CD1c-positive myeloid dendritic cell (primary cell): ENCODE results near the gene PUDP.
"Not testable (repeated sequence)": the region's sequence is repeated elsewhere in the genome, so short reads cannot be mapped to it uniquely, and the experiment has no call there.

Source experiments
- DNase-seq: peaks from one replicate; pipeline ENCODE4 v3.0.0-alpha.2; 2016; ENCODE audit errors: extremely low spot score

The PUDP gene

GRCh38 chrX:7109838-7110793, 37.8 kb downstream of the PUDP start:
- no peak for DNase-seq

DNA sequence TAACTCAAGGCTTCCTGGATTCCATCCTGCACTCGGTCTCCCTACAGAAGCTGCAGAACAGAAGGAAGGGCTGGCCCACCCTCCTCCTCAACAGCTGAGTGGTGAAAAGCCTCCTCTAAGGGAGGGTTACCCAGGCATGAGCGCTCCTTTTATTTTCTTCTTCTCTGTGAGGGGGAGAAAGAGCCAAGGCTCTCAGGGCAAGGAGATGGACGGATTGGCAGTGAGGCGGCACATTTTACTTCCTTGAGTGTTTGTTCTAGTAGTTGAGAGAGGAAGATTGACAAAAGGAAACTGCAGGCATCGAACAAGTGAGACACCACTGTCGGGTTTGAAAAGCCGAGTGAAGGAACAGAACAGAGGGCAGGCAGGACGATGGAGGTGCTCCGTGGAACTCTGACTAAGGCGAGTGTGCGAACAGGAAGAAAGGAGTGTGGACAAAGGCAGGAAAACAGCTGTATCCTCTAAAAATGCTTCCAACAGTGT, 38.9 kb downstream of the PUDP start:
- no peak for DNase-seq

DNA sequence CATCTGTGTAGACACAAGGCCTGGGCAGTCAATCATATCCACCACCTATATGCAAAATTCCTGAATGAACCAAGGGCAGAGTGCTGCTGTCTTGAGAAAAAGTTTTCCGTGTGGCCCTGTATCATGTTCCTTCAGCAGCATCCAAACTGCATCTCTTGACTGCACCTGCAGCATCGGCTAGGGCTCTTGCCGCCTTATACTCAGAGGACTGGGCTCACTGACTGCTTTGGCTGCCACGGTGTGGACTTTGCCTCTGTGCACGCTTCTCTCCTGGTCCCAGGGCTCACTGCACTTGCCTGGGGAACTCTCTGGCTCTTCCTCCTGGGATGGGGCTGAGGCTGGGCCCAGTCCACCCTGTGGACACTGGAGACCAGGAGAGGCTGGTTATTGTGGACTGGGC, 39.9 kb downstream of the PUDP start:
- no peak for DNase-seq

GRCh38 chrX:7106649-7107048, 41.3 kb downstream of the PUDP start:
- DNase-seq: no peak

DNA sequence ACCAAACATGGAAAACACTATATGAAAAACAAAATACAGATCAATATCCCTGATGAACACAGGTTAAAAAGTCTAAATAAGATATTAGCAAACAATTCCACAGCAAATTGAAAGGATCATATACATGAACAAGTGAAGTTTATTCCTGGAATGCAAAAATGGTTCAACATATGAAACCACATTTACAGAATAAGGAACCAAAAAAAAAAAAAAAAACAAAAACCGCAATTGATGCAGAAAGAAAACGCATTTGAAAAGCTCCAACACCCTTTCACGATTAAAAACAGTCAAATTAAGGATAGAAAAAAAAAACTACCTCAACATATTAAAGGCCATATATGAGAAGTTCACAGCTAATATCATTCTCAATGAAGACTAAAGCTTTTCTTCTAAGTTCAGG, 45.8 kb downstream of the PUDP start:
- DNase-seq: no peak

DNA sequence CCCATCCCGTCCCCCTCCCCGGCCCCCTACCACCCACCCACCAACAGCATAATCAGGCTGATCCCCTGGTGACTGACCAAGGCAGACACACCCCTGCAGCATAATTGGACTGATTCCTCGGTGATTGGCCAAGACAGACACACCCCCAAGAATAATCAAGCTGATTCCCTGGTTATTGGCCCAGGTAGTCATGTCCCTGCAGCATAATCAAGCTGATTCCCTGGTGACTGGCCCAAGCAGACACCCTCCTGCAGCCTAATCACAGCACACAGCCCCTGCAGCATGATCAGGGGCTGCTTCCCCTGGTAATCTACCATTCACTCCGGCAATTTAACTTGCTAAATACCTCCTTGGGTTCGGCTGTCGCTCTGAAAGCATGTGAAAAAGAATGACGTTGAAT, 47.9 kb downstream of the PUDP start:
- no peak for DNase-seq

GRCh38 chrX:7095657-7096056, 52.3 kb downstream of the PUDP start:
- not testable (repeated sequence) for DNase-seq

- DNase-seq: no peak
These were observed 54.6 kb downstream of the PUDP start for GRCh38 chrX:7093305-7093704.

GRCh38 chrX:7092543-7092942, 55.4 kb downstream of the PUDP start:
- DNase-seq: no peak

DNA sequence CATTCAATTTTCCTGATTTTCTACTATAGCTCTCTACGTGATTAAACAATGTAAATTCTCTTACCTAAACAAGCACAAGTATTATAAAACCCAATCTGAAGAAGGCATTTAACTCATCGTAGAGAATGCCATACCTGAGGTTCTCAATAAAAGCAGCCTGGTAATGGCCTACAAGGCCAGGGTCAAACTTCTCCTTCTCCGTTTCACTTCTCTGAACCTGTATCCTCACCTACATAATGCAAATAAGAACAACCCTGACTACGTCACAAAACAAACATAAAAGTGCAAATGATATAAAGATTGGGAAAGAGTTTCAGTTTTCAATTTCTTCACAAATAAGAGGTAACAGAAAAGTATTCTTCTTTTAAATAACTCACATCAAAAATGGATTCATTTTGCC, 56.0 kb downstream of the PUDP start:
- DNase-seq: no peak

DNA sequence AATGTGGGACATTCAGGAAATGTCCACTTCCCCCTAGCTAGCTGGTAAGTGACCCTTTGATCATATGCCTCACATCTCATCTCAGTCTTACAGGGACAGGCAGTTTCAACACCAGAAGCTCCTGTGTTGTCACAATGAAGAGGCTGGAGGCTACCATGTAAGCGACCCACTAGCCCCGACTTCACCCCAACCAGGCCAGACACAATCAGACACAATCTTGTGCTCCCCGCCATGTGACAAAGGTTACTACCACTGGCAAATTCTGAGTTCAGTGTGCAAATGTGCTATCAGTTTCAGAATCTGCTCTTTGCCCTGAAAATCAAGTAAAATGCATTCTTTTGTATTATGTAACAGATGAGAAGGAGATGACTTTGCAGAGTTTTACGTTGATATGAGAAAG, 57.3 kb downstream of the PUDP start:
- peak; percentile 8 for DNase-seq

- DNase-seq: no peak
These were observed 58.9 kb downstream of the PUDP start for GRCh38 chrX:7088968-7089615.

- peak; percentile 50 for DNase-seq
These were observed 61.6 kb downstream of the PUDP start for GRCh38 chrX:7086384-7086783.

GRCh38 chrX:7085879-7086278, 62.1 kb downstream of the PUDP start:
- DNase-seq: peak; percentile 26

- DNase-seq: no peak
These were observed 63.1 kb downstream of the PUDP start for GRCh38 chrX:7084841-7085240.

DNA sequence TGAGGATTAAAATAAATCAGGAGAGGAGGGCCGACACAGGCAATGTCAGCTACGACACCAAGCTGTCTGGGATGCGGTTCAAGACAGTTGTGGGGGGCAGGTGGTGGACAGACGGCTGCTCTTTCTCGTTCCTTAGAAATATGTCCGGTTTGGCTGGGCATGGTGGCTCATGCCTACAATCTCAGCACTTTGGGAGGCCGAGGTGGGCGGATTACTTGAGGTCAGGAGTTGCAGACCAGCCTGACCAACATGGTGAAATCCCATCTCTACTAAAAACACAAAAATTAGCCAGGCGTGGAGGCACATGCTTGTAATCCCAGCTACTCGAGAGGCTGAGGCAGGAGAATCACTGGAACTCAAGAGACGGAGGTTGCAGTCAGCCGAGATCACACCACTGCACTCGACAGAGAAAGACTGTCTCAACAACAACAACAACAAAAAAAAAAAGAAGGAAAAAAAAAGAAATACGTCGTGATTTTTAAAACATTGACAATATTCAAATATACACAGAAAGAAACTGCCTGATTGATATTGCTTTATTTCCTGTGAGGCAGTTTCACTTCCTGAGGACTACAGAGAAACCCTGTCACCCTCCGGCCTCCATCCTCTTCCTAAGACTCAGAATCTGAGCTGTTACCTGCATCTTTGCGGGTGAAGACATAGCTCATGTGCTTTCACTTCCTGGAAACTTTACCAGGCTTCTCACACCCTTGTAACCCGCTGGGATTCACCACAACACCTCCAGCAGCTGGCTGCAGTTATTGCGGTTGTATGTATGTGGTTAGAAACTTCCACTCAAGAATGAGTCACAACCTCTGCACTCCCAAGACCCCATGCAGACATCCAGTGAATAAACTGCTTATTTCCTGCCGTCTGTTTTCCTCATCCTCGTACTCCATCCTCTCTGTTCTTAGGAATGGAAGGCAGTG, 64.2 kb downstream of the PUDP start:
- peak; percentile 75 for DNase-seq

DNA sequence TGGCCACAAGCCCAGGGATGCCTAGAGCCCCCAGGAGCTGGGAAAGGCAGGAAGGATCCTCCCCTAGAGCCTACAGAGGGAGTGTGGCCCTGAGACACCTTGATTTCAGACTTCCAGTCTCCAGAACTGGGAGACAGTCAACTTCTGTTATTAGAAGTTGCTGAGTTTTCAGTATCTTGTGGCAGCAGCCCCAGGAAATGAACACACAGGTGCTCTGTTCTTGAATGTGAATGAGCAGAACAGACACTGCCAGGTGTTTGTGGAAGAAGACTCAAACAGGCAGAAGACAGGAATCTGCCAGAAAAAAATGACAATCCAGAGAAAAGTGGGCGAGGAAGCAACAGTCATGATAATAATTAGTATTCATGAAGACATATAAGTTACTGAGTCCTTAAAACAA, 64.9 kb downstream of the PUDP start:
- no peak for DNase-seq

DNA sequence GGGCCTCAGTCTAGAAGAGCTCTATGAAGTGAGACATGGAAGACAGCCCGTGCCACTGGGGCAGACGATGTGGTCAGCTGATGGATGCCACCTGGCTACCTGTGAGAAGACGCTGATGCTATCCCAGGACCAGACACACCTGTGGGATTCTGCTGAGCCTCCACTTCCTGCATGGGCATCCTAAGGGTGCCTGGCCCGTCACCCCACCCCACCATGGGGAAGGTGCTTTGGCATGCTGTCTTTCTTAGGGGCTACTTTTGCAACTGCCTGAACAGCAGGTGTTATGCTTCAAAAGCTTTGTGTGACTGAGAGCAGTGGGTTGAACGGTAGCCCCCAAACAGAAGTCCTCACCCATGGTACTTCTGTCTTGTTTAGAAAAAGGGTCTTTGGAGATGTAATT, 65.4 kb downstream of the PUDP start:
- no peak for DNase-seq

- no peak for DNase-seq
These were observed 70.4 kb downstream of the PUDP start for GRCh38 chrX:7077241-7078230.

GRCh38 chrX:7076245-7076661, 71.7 kb downstream of the PUDP start:
- no peak for DNase-seq

DNA sequence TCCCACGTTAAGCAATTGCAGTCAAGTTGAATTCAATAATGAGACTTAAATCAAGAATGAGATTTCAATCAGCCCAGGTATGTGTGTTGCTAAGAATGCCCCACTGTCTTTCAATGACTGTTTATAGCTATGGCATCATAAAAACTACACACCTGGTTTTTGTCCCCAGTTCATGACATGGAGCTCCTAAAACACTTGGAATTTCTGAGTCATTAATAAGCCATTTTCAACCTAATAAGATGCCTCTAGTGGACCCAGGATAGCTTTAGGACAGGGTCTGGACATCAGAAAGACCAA, 73.1 kb downstream of the PUDP start:
- no peak for DNase-seq
